BLaER1 treated with 17β-estradiol and CSF1 and Interleukin-3, amounts not matched to agents 10 nM and 100 nM (cell line): Measurements from ENCODE around the gene MSRB1.

Experiments used
- H3K27ac ChIP-seq, 11 experiments: shearing (Covaris generic); formaldehyde crosslinking; 2 replicates each; pipeline ENCODE4 v1.8.1; 2022
- H3K27me3 ChIP-seq, 11 experiments: shearing (Covaris generic); formaldehyde crosslinking; 2 replicates each; pipeline ENCODE4 v1.8.1; 2022
- H3K36me3 ChIP-seq, 11 experiments: shearing (Covaris generic); formaldehyde crosslinking; 2 replicates each; pipeline ENCODE4 v1.8.1; 2022
- H3K4me1 ChIP-seq, 10 experiments: shearing (Covaris generic); formaldehyde crosslinking; 2 replicates each; pipeline ENCODE4 v1.8.1; 2022
- H3K4me2 ChIP-seq, 11 experiments: shearing (Covaris generic); formaldehyde crosslinking; 2 replicates each; pipeline ENCODE4 v1.8.1; 2022
- H3K4me3 ChIP-seq, 10 experiments: shearing (Covaris generic); formaldehyde crosslinking; 2 replicates each; pipeline ENCODE4 v1.8.1; 2022
- H3K9ac ChIP-seq, 11 experiments: shearing (Covaris generic); formaldehyde crosslinking; 2 replicates each; pipeline ENCODE4 v1.8.1; 2022
- H3K9me3 ChIP-seq, 11 experiments: shearing (Covaris generic); formaldehyde crosslinking; replicated peaks in 1 of 11; 2 replicates each; pipeline ENCODE4 v1.8.1; 2022
- H4K20me1 ChIP-seq, 11 experiments: shearing (Covaris generic); formaldehyde crosslinking; 2 replicates each; pipeline ENCODE4 v1.8.1; 2022
- Cebpa-rat ChIP-seq, 11 experiments: shearing (Covaris generic); IDR thresholded peaks; 2 replicates each; pipeline ENCODE4 v1.8.1; 2022

MSRB1 gene

DNA sequence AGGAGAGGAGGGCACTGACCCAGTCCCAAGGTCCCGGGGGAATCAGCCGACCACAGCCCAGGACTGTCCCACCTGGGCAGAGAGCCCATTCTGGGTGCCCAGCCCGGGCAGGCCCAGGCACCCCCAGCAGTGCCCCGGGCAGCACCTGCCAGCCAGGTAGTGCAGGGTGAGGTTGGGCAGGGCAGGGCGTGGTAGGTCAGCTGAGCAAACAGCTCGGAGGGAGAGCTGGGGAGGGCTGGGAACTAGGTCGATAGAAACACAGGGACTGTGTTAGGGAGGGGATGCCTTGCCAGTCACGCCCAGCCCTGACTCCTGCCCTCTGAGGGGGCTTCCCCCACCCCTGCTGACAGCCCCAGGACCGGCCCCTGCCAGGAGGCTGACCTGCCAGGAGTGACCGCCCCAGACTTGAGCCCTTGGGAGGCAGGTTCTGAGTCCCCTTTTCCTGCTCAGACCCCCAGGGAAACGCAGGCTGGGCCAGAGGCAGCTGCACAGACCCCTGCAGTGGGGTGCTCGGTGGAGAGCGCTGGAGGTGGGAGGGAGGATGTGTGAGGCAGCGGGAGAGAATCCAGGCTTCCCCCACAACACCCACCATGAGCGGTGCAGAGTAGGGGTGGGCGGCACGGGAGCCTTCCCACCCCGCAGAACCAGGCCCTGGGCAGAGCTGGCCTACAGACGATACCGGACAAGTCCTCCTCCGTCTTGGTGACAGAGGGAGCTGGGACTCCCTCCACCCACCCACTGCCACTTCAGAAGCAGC is 29.5 kb downstream of the MSRB1 start:
- H3K4me1 ChIP-seq: peaks cover 0 to 2% (median 0%) of the 10 kb centered on the region in 10 experiments; a peak in 3 of 20 replicates
- no peak overlapping the region for H3K4me2 ChIP-seq
- no peaks in the 10 kb centered on the region for H3K36me3 ChIP-seq
- peaks cover 0 to 35% (median 5%) of the 10 kb centered on the region in 11 experiments; a peak in 8 of 22 replicates for H4K20me1 ChIP-seq
- H3K9ac ChIP-seq: no peak overlapping the region; a peak in 1 of 22 replicates
- H3K4me3 ChIP-seq: no peak overlapping the region
- no peaks in the 10 kb centered on the region for H3K9me3 ChIP-seq
- H3K27ac ChIP-seq: no peak overlapping the region
- TF ChIP-seq Cebpa-rat (IDR thresholded peaks at IDR 0.05): no peak
- H3K27me3 ChIP-seq: peaks cover 55 to 68% (median 65%) of the 10 kb centered on the region in 11 experiments

DNA sequence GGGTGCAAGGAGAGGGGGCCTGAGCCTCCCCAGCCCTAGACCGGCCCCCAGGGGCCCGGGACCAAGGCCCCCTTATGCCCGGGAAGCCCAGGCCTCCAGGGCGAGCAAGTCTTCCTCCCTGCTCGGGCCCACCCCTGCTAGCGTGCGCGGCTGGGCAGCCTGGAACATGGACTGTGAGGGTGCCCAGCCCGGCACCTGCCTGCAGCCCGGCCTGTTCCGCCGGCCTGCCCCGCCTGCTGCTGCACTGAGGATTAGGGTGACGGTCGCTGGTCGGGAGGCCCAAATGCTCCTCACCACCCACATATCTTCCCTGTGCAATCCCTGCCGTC is 30.8 kb downstream of the MSRB1 start:
- H3K4me3 ChIP-seq: no peak overlapping the region
- H3K27me3 ChIP-seq: peaks cover 54 to 68% (median 65%) of the 10 kb centered on the region in 11 experiments
- peaks cover 0 to 11% (median 3%) of the 10 kb centered on the region in 10 experiments; a peak in 6 of 20 replicates for H3K4me1 ChIP-seq
- no peaks in the 10 kb centered on the region for H3K9me3 ChIP-seq
- TF ChIP-seq Cebpa-rat (IDR thresholded peaks at IDR 0.05): no peak
- no peak overlapping the region for H3K4me2 ChIP-seq
- H3K9ac ChIP-seq: no peak overlapping the region
- H3K27ac ChIP-seq: no peak overlapping the region
- peaks cover 0 to 29% (median under 1%) of the 10 kb centered on the region in 11 experiments; a peak in 7 of 22 replicates for H4K20me1 ChIP-seq
- H3K36me3 ChIP-seq: no peaks in the 10 kb centered on the region

DNA sequence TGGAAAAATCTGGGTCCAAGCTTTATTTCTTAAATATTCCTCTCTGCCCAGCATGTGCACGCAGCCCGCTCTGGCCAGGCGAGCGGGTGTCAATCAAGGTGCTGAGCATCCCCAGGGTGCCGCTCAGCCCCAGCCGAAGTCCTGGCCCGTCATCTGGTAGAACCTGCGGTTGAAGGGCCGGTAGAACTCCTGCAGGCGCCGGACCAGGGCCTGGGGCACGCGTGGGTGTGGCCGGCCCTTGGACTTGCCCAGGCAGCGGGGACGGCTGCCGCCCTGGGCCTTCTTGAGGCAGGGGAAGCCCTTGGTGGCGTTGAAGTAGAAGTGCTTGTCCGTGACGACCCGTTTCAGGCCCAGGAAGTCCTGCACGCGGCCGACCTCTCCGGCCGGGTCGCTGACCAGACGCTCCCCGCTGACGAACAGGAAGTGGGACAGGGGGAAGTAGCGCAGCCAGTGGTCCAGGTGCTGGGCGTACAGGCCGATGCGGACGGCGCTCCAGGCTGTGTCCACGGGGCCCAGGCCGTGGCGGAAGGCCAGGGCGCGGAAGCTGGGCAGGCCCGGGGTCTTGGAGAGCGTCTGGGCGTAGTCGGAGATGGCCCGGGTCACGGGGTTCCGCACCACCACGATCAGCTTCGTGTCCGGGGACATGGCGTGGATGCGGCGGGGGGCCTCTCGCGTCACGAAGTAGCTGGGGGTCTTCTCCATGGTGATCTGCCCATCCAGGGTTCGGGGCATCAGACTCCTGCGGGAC is 31.4 kb downstream of the MSRB1 start:
- Histone ChIP-seq H3K9me3 (no peaks in the 10 kb centered on the region), H3K4me2 (no peak overlapping the region), H3K27ac (no peak overlapping the region), H3K4me1 (peaks cover 0 to 11% (median 5%) of the 10 kb centered on the region in 10 experiments; a peak in 8 of 20 replicates), H4K20me1 (peaks cover 0 to 32% (median 0%) of the 10 kb centered on the region in 11 experiments; a peak in 6 of 22 replicates), H3K27me3 (peaks cover 51 to 68% (median 65%) of the 10 kb centered on the region in 11 experiments), H3K36me3 (no peaks in the 10 kb centered on the region), H3K4me3 (no peak overlapping the region), H3K9ac (no peak overlapping the region)
- no peak for TF ChIP-seq Cebpa-rat (IDR thresholded peaks at IDR 0.05)

DNA sequence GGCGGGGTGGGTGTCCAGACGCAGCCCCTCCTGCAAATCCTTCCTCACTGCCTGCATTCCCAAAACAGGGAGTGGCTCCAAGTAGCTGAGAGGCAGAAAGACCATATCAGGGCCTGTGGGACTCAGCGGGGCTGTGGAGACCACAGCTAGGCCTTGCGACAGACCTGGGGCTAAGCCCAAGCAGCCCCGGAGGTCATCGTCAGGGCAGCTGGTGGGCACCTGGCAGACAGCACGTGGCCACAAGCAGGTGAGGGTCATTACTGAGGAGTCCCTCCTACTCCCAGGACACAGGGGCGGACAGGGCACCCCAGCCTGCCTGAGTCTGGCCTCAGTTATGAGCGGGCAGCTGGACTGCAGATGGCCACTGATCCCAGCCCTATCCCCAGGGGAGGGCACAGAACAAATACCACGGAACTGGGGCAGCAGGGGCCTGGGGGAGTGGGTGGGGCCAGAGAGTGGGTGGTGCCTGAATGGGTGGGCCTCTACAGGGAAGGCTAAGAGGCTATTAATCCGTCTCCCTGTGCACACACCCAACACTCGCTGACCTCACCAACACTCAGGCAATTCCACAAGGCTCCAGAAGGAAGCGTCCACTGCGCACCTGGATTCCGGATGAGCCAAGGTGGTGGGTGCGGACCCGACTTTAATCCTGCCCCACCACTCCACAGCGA is 33.3 kb downstream of the MSRB1 start:
- H3K27me3 ChIP-seq: peaks cover 39 to 56% (median 51%) of the 10 kb centered on the region in 11 experiments
- no peaks in the 10 kb centered on the region for H3K9me3 ChIP-seq
- H3K4me3 ChIP-seq: no peak overlapping the region
- H3K4me2 ChIP-seq: no peak overlapping the region
- no peak overlapping the region for H3K27ac ChIP-seq
- peaks cover 0 to 16% (median 9%) of the 10 kb centered on the region in 10 experiments; a peak in 13 of 20 replicates for H3K4me1 ChIP-seq
- no peaks in the 10 kb centered on the region for H3K36me3 ChIP-seq
- no peak overlapping the region; a peak in 1 of 22 replicates for H3K9ac ChIP-seq
- TF ChIP-seq Cebpa-rat (IDR thresholded peaks at IDR 0.05): no peak
- peaks cover 0 to 39% (median 0%) of the 10 kb centered on the region in 11 experiments; a peak in 4 of 22 replicates for H4K20me1 ChIP-seq

DNA sequence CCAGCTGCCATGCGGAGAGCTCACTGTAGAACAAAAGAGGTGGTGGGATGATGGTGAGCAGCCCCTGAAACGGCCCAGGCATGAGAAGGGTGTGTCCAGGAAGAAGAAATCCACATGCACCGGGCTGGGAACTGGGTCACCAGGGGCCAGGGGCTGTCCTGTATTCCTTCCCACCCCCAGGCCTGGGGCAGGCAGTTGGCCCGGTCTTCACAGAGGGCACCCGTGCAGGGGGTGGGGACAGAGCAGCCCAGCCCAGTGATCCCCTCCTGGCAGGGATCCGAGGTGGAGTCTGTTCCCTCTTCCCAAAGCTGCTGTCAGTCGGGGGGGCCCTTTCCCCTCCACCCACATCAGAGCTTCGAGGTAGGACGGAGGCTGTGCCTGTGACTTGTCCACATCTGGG is 34.0 kb downstream of the MSRB1 start:
- peaks cover 0 to 23% (median 12%) of the 10 kb centered on the region in 10 experiments; a peak in 14 of 20 replicates for H3K4me1 ChIP-seq
- TF ChIP-seq Cebpa-rat (IDR thresholded peaks at IDR 0.05): no peak

DNA sequence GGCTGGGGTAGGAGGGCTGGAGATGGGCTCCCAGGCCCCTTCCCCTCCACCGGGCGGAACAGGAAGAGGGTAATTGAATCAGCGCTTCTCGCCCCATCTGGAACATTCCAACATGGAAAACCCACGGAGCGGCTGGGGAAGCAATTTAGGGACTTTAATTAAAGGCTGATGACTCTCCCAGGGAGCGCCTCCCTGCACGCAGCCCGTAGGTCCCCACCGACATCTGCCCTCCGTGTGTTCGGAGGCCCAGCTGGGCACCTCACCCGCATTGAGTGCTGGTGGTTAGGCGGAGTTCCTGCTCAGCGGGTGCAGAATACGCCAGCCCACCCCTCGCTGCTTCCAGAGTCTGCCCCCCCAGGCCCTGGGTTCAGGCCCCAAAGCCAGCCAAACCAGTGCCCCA is 34.8 kb downstream of the MSRB1 start:
- TF ChIP-seq Cebpa-rat (IDR thresholded peaks at IDR 0.05): no peak
- Histone ChIP-seq H3K36me3 (no peaks in the 10 kb centered on the region), H3K27me3 (peaks cover 25 to 41% (median 36%) of the 10 kb centered on the region in 11 experiments; a peak in 20 of 22 replicates), H3K9me3 (no peaks in the 10 kb centered on the region), H3K4me3 (no peak overlapping the region), H3K27ac (no peak overlapping the region), H3K9ac (no peak overlapping the region), H3K4me2 (peak overlapping the region in 4 of 11 experiments; percentile 15 to 32 (median 31); a peak in 3 of 22 replicates), H3K4me1 (peaks cover 0 to 28% (median 15%) of the 10 kb centered on the region in 10 experiments; a peak in 14 of 20 replicates), H4K20me1 (peaks cover 0 to 24% (median 0%) of the 10 kb centered on the region in 11 experiments; a peak in 3 of 22 replicates)

More for the DNA sequence above, 34.0 kb downstream of the MSRB1 start:
- Histone ChIP-seq H3K36me3 (no peaks in the 10 kb centered on the region), H3K4me3 (no peak overlapping the region), H4K20me1 (peaks cover 0 to 32% (median 0%) of the 10 kb centered on the region in 11 experiments; a peak in 4 of 22 replicates), H3K4me2 (no peak overlapping the region), H3K9me3 (no peaks in the 10 kb centered on the region), H3K27me3 (peaks cover 32 to 49% (median 44%) of the 10 kb centered on the region in 11 experiments), H3K9ac (no peak overlapping the region; a peak in 1 of 22 replicates), H3K27ac (no peak overlapping the region)

DNA sequence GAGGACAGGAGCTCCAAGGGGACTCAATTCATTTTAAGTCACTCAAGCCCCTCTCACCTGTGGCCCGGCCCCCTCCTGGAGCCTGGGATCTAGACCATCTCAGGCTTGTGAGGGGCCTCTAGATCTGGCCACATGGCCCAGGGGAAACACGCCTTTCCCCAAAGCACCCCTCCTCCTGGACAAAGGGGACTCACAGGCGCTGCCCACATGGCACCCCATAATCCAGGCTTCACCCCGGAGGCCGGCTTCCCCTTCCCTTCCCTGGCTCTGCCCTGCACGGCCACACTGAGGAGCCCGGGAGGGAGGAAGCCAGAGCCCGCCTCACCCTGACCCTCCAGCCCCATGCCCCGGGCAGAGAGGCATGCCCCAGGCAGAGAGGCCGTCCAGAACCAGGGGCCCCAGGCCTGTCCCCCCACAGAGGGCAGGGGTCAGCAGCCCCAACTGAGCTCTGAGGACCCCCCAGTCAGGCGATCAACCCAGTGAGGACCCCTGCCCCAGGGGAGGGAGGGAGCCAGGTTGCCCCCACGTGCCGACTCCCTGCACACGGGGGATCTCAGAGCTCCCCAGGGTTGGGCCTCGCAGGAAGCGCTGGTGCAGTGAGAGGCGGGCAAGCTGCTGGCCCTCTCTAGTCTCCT is 35.7 kb downstream of the MSRB1 start:
- Histone ChIP-seq H3K27me3 (peaks cover 25 to 38% (median 34%) of the 10 kb centered on the region in 11 experiments; a peak in 20 of 22 replicates), H3K36me3 (no peaks in the 10 kb centered on the region), H4K20me1 (peaks cover 0 to 23% (median 0%) of the 10 kb centered on the region in 11 experiments; a peak in 3 of 22 replicates), H3K4me1 (peaks cover 0 to 28% (median 15%) of the 10 kb centered on the region in 10 experiments; a peak in 14 of 20 replicates), H3K27ac (no peak overlapping the region), H3K9ac (no peak overlapping the region), H3K4me3 (no peak overlapping the region), H3K4me2 (no peak overlapping the region; a peak in 2 of 22 replicates), H3K9me3 (no peaks in the 10 kb centered on the region)
- TF ChIP-seq Cebpa-rat (IDR thresholded peaks at IDR 0.05): no peak

DNA sequence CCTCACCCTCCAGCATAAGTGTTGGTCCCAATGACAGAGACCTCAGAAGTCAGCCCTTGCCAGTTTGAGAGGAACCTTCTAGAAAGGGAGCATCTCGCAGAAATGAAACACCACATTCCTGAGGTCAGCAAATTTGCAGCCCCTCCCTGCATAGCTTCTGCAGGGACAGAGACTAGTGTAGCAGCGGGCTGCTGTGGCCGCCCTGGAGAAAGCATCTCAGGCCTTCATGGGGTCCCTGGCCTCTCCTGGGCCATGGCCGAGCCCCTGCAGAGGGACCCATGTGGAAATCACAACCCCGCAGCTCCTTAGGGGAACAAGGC is 36.2 kb downstream of the MSRB1 start:
- Histone ChIP-seq H3K4me1 (peaks cover 0 to 28% (median 15%) of the 10 kb centered on the region in 10 experiments; a peak in 14 of 20 replicates), H4K20me1 (peaks cover 0 to 18% (median 0%) of the 10 kb centered on the region in 11 experiments; a peak in 3 of 22 replicates), H3K36me3 (no peaks in the 10 kb centered on the region), H3K4me3 (no peak overlapping the region), H3K9ac (no peak overlapping the region), H3K27ac (no peak overlapping the region), H3K4me2 (no peak overlapping the region), H3K9me3 (no peaks in the 10 kb centered on the region), H3K27me3 (peaks cover 25 to 38% (median 34%) of the 10 kb centered on the region in 11 experiments; a peak in 20 of 22 replicates)
- no peak for TF ChIP-seq Cebpa-rat (IDR thresholded peaks at IDR 0.05)
